Measurements from ENCODE around the gene SLC28A3.

GRCh38 chr9:84339962-84340361 lies 596 bp downstream of the SLC28A3 start:
- TF ChIP-seq POLR2A (IDR thresholded peaks at IDR 0.05) (no peak), CTCF (IDR thresholded peaks at IDR 0.05 in 4 of 5, conservative IDR thresholded peaks at IDR 0.05 in 1 of 5) (no peak)
